ENCODE data around the gene RBFOX2.

The RBFOX2 gene

DNA sequence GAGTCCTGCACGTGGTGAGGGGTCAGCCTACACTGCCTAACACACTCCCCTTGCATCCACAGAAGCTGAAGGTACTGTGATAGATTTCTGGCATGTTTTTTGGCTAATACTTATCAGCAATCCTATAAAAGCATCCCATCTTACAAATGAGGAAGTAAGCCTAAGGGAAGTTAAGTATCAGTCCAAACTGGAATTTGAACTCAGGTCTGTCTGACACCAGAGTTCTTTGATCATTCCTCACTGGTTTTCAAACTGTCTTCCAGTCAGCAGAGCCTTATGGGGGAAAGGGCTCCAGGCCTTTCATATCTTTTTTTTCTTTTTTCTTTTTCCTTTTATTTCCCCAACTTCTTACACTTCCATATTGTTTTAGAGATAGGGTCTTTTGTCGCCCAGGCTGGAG is 105.6 kb downstream of the RBFOX2 start:
- no peak for DNase-seq

DNA sequence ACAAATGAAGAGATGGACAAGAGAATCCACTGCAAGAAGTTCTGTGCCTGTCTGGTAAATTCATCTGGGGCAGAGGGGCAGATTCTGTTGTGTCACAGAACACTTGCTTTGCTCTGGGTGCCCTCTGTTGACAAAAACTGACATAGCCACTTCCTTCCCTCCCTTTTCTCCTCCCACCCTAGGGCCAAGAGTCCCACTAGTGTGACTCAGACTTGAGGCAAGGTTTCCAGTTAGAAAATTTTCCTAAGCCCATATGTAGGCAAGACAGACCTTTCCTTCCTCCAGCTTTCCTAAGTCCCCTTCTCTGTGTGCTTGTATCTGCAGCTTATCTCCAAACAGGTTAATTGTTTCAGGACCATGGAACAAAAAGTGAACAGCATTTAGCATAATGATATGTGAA is 106.8 kb downstream of the RBFOX2 start:
- DNase-seq: peak; percentile 45 to 78

DNA sequence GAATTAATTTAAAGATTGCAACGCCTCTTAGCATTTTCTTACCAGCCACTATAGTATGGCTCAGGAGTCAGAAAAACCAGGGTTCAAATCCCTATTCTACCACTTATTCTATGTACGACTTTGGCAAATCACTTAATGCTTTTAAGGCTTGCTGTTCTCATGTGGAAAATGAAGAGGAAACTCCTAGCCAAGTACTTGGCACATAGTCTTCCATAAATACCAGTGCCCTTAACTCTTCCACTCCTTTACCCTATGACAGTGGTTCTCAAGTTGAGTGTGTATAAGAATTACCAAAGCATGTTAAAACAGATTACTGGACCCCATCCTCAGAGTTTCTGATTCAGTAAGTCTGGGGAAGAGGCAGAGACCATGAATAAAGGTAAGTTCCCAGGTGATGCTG is 107.6 kb downstream of the RBFOX2 start:
- no peak for DNase-seq

DNA sequence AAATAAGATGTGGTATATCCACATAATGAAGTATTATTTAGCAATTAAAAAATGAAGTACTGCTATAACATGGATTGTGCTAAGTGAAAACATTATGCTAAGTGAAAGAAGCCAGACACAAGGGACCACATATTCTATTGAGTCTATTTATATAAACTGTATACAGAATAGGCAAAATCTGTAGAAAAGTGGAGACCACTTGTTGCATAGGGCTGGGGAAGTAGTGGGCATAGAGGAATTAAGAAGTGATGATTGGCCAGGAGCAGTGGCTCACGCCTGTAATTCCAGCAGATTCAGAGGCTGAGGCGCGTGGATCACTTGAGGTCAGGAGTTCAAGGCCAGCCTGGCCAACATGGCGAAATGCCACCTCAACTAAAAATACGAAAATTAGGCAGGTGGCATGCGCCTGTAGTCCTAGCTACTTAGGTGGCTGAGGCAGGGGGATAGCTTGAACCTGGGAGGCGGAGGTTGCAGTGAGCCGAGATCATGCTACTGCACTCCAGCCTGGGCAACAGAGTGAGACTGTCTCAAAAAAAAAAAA is 109.6 kb downstream of the RBFOX2 start:
- no peak for DNase-seq

DNA sequence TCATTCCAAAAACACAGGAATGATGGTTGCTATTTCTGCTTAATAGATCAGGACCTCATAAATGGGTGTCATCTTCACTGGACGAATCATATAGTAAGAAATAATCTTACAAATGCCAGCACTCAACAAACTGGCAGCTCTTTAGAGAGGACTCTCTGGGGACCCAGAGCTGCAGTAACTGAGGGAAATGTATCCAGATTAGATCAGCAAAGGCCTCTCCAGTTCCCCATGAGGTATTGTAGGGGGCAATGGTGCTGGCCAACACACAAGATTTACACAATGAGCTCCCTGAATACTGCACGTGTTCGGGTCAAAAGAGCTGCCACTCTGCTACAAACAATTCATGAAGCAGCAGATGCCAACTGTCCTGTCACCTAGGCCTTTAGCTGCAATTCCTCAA is 110.2 kb downstream of the RBFOX2 start:
- no peak for DNase-seq

DNA sequence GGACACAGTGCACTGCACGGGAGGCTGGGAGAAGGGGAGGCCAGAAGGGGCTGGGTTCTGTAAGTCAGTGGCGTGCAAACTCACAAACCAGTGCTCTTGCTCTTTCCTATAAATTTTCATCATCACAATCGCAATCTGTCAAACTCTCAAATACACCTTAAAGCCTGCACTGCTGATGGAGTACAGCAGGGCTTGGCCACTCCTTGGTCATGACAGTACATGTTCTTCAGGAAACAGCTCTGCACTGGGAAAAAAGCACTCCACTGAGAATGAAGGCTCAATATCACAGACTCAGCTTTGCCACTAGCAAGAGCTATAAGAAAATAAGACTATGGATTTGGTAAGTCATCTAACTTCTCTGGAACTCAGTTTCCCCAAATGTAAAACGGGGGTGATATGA is 111.0 kb downstream of the RBFOX2 start:
- DNase-seq: no peak

DNA sequence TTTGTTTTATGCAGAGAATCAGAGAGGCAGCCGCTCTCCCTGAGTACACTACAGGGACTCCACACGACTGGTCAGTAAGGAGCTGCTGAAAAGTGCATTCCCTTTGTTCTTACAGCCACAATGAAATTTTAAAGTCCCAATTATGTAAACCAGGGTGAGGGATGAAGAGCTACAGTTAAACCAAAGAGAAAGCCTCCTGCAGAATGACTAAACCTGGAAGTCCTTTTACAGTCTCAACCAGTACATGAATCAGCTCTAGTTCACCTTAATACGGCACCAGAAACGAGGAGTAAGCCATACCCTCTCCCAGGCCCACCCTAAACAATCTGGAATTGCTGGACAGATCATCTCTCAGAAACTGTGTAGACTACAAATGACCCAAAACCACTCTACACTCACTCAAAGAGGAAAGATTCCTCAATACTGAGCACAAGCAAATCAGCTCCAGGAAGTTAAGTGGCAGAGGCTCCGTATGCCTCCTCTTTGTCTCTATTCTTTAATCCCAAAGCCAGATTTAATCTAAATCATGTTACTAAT is 113.1 kb downstream of the RBFOX2 start:
- peak; percentile 94 to 98 for DNase-seq

DNA sequence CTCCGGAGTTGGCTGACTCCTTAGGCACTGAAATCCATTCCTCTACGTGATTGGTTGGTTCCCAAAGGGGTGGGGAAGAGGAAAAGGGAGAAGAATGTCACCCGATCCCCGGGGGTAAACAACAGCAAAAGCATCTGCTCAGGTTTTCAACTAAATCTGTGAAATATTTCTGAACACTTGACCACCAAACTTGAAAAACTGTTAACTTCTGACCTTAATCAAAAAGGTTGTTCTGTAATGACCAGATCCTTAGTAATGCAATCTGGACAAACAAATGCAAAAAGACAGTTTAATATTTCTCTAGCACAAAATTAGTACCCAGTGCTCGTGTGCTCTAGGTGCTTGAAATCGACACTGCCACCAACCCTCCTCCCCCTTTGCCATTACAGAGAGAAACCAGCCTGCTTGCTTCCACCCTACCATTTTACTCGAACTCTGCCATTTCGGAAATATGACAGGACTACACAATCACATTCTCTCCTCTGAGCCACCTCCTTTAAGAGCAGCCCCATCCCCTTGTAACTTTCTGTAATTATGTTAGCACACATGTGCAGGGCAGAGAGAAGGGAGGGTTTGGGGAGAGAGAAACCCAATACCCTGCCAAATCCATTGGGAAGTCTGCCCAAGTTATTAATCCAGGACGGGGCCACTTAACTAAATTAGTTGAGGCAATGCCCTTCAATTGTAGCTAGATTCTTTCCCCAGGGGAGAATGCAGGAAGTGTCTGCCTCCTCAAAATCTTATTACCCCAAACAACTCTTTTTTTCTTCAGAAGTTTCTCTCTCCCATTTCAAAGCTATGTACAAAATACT is 113.8 kb downstream of the RBFOX2 start:
- peak; percentile 92 to 99 for DNase-seq

DNA sequence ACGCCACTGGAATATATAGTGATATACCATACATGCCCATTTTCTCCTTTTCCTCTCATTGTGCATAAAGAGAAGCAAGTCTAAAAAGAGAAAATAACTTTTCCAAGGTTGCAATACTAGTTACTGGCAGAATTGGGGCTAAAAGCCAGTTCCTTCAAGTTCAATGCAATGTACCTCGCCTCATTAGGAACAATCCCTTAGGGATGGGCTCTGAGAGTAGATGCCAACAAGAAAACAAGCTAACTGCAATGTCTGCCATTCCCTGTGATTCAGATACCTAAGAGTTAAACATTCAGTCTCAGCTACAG is 114.3 kb downstream of the RBFOX2 start:
- no peak for DNase-seq

DNA sequence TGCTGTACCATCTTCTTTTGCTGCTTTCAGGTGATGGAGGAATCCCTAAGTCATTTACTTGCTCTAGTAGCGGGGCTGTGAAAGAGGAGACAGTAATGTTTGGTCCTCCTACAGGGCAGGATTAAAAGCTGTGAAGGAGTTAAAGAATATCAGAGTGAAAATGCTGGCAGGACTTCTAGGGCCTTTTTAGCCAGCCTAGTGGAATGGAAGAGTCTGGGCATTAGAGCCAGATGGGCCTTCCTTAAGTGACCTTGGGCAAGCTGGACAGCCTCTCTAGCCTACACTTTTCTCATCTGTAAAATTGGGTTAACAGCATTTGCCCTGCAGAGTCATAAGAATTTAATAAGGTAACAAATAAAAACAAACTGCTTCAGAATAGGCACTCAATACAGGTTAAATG is 114.7 kb downstream of the RBFOX2 start:
- DNase-seq: peak in 1 of 2 experiments; percentile 76

DNA sequence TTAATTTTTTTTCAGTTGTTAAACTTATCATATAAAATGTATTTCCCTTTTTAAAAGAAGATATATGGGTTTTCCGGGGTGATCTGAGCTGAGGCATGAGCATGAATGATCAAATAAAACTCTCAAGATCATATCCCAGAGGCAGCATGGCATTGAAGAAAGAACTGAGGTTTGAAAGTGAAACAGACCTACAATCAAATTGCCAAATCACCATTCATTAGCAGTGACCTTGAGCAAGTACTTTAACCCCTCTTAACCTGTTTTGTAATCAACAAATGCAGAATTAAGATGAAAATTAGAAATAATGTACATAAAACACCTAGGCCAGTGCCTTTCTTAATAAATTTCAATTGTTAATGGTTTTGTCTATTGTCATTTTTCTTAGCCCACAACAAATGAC is 116.0 kb downstream of the RBFOX2 start:
- no peak for DNase-seq

DNA sequence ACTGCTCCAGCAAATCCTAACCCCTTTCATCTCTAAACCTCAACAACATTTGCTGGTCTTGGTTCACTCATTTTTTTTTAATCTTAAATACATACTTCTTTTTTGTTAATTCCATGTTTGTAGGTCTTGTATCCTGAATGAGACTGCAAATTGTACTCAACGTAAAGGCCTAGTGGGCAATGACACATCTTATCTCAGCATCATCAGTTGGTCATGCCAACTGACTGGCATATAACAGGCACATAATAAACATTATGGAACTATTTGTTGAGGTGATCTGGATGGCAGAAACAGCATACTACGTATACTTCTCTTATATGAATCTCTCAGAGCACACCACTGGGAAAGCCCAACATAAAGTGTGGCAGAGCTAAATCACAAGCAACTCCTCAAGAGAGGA is 116.7 kb downstream of the RBFOX2 start:
- DNase-seq: no peak

DNA sequence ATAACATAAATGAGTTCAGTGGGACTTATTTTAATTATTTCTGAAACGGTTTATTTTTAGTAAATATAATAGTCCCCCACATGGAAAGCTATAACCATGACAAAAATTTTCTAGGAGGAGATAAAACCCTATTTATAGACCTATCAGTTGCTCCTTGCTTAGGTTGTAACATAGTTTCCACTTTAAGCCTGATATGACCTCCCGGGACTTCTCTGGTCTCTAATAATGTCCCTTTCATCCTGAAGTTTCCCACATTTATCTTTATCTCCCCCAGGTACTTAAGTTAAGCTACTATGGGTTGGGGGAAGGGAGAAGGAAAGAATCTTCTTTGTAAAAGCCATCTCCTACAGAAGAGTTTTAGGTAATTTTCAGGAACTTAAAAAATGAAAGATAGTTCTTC is 117.7 kb downstream of the RBFOX2 start:
- no peak for DNase-seq

DNA sequence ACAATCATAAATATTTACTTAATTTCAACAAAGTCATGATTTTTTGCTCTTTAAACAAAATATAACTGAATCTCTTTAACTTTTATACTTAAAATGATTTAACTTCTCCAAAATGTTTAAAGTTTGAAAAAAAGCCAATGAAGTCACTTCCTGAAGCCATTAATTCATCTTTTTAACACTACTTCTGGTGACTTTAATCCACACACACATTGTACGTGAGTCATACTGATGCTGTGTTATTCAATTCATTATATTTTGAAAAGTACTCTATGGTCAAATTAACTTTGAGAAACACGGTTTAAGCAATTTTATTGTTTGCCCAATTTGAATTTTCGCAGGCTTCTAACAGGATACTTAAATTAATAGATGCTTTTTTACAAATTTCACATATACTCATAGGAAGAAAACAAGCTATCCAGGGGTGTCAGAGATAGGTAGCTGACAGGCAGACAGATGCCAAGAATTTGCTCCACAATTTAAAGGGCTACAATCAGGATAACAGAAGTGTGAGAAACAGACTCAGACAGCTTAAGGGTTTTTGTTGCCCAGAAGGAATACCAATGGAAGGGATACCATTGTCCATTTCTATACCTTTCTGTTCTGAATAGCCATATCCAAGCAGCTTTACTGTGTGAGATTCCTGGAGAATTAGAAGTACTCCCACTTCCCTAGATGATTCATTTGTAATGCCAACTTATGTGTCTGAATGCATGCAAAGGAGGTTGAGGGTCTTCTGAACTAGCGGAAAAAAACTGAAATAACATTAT is 118.4 kb downstream of the RBFOX2 start:
- no peak for DNase-seq

DNA sequence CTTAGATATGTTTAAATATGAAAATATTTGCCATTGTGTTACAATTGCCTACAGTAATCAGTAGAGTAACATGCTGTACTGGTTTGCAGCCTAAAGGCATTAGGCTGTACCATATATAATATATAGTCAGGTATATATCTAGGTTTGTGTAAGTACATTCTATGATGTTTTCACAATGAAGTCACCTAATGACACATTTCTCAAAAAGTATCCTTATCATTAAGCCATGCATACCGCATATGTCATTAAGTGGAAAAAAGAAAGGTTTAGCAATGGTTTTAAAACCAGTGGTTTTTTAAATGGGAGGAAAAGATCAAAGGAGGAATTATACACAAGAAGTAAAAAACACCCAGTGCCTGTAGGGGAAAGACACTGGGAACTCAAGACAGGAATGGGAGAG is 122.7 kb downstream of the RBFOX2 start:
- no peak for DNase-seq

DNA sequence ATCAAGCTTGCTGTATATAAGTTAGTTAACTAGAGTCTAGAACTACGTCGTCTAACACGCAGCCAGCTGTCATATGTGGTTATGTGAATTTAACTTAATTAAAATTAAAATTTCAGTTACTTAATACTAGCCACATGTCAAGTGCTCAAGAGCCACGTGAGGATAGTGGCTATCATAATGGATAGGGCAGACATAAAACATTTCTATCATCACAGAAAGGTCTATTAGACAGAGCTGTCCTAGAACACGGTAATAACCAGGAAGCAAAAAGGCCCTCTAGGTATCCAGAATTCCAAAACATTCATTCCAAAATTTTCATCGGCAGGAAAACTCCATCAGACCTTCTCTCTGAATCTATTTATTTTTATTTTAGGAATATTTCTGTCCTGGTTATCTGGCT is 123.9 kb downstream of the RBFOX2 start:
- peak in 1 of 2 experiments; percentile 21 for DNase-seq

DNA sequence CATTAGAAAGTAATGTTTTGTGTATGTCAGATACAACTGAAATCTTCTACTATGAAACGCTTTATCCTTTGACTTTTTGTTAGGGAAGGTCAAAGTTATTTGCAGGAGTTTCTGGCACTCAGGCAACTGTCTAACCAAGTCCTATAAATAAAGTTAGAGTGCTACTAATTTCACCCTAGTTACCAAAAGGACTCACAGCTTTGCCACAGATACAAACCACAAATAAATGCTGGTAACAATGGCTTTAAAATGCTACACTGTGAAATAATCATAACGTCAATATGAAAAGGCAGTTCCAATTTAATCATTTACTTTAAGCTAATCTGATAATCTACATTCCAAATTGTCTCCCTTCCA is 124.3 kb downstream of the RBFOX2 start:
- no peak for DNase-seq

DNA sequence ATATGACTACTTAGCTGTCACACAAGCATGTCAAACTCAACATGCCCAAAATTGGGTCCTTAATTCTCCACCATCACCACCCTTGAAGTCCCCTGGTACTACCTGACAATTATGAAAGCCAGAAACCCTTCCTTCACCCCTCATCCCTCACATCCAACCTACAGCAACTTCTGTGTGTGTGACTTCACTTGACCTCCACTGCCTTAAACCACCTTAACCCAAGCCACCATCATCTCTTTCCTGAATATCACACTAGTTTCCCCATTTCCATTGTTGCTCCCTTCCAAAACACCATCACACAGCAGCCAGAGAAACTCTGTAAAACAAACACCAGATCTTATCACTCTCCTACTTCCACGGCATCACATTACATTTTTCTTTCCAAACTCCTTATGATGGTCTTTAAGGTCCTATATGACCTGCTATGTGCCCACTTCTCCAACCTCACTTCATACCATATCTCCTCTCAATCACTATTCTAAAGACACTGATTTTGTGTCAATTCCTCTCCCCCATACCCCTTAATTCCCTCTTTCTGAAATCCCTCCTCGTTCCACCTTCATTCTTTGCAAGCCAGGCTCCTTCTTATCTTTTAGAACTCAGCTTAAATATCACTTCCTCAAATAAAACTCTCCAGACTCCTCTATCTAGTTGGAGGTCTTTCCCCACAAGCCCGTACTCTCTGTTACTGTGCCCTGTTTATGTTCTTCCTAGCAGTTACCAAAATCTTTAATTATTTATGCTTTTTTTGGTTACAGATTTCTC is 124.9 kb downstream of the RBFOX2 start:
- no peak for DNase-seq

DNA sequence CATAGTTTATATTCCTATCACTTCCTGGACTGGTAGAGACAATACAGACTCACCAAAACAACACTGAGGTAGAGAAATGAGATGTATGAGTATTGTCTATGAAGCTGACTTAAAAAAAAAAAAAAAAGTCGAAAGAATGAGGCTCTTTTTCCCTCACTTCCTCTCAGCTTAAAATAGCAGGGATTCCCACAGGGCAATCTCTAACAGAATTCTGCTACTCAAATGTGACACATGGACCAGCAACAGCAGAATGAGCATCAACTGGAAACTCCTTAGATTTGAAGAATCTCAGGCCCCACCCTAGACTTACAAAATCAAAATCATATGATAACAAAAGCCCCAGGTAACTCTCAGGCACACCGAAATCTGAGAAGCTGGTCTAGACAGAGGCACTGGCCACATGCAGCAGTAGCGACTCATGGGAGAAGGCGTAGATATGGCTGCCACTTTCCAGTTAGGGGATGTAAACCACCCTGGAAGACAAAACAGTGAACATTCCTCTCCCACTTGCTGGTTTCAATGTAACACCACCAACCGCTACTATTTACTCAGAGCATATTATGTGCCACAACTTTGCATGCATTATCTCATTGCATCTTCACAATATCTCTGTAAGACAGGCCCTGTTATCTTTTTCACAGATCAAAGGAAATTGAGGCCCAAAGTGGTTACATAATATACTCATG is 128.0 kb downstream of the RBFOX2 start:
- no peak for DNase-seq

DNA sequence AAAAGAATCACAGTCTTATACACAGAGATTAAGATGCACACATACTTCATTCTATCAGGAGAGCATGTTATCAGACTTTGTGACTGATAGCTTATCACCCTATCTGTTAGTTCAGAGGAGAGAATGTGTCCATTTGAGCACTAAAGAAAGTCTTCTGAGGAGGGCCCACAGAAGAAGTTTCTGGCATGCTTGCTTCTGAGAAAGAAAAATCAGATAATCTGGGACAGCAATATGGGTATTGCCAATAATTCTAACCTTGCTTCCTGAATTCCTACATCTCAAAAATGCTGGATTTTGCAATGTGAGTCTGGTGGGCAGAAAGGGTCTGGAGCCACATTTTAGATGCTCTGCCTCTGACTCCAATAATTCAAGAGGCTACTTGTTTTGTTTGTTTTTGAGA is 128.9 kb downstream of the RBFOX2 start:
- DNase-seq: no peak

DNA sequence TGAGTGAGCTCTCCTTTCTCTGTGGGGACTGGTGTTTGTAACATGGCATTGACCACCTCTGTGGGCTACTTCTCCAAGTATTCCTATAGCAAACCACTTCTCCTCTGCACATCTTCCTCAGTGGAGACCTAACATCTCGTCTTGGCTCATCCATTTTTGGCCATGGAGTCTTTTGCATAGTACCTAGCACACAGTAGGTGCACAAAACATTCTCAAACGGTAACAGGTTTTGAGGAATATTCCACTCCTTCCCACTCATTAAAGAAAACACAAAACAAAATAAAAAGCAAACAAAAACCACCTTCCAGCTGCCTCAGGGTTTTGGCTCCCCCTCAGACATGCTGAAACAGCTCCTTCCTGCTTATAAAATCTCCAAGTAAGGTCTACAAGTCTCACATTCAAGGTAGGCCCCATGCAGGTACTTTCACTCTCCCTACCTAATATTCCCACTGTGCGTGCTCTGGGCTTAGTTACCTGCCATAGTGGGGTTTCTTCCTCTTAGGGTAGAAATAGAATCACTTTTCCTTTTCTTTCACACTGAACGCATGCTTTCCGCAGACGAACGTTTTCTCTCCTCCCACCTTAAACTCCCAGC is 132.4 kb downstream of the RBFOX2 start:
- no peak for DNase-seq
